Keratinocyte (primary cell): ENCODE data around the gene MYRIP. TPM values are rescaled to one million over a fixed set of nuclear protein-coding genes. Genes with fewer than 3 reads are reported as not detected.

Experiments
- DNase-seq: peaks from one replicate; pipeline ENCODE4 v3.0.0-alpha.2; 2011; ENCODE audit warnings: low read depth, missing footprints, low spot score
- FAIRE-seq: peaks from 2 replicates; lab custom pipeline; 2011; peaks lifted over from hg19 to GRCh38; lab: Jason Lieb, UNC
- H2AFZ ChIP-seq: 2 replicates; pipeline ENCODE4 v1.6.0; 2012; ENCODE audit warnings: low read length, control low read depth, inconsistent platforms; ENCODE audit not compliant: control insufficient read depth
- H3K27ac ChIP-seq: 2 replicates; pipeline ENCODE4 v1.5.1; 2011; ENCODE audit warnings: low read length; ENCODE audit not compliant: control insufficient read depth, insufficient read depth
- H3K27me3 ChIP-seq: 3 replicates; pipeline ENCODE4 v1.6.0; 2011; ENCODE audit warnings: low read length; ENCODE audit not compliant: control insufficient read depth, insufficient read depth; ENCODE audit errors: extremely low read depth
- H3K36me3 ChIP-seq, 2 experiments: 2 replicates in 1 of 2; 3 replicates in 1 of 2; pipeline ENCODE4 v1.5.1; 2011; ENCODE audit warnings: low read length in 2 of 2, mild to moderate bottlenecking in 1 of 2; ENCODE audit not compliant: control insufficient read depth in 2 of 2, insufficient read depth in 2 of 2; ENCODE audit errors: extremely low read depth in 1 of 2
- H3K4me1 ChIP-seq: 3 replicates; pipeline ENCODE4 v1.5.1; 2011; ENCODE audit warnings: low read length; ENCODE audit not compliant: control insufficient read depth, insufficient read depth; ENCODE audit errors: extremely low read depth
- H3K4me2 ChIP-seq: 3 replicates; pipeline ENCODE4 v1.6.0; 2011; ENCODE audit warnings: low read depth, low read length; ENCODE audit not compliant: control insufficient read depth, insufficient read depth; ENCODE audit errors: extremely low read depth
- H3K4me3 ChIP-seq, 3 experiments: fragments of 200-600 bp in 1 of 3; sonication (generic) in 1 of 3; 2 replicates in 2 of 3; 3 replicates in 1 of 3; pipeline ENCODE4 v1.5.1; 2011 to 2016; ENCODE audit warnings: low read length in 3 of 3, mild to moderate bottlenecking in 3 of 3, control low read depth in 2 of 3, inconsistent platforms in 1 of 3, low read depth in 1 of 3, mixed read lengths in 1 of 3, mixed run types in 1 of 3, moderate library complexity in 1 of 3; ENCODE audit not compliant: control insufficient read depth in 2 of 3, insufficient read depth in 2 of 3; ENCODE audit errors: extremely low read depth in 1 of 3
- H3K79me2 ChIP-seq: 2 replicates; pipeline ENCODE4 v1.6.0; 2012; ENCODE audit warnings: low read length; ENCODE audit not compliant: control insufficient read depth, insufficient read depth
- H3K9ac ChIP-seq: 3 replicates; pipeline ENCODE4 v1.6.0; 2011; ENCODE audit warnings: low read length; ENCODE audit not compliant: control insufficient read depth, insufficient read depth; ENCODE audit errors: extremely low read depth
- H3K9me1 ChIP-seq: 3 replicates; pipeline ENCODE4 v1.6.0; 2011; ENCODE audit warnings: low read length; ENCODE audit not compliant: control insufficient read depth, insufficient read depth; ENCODE audit errors: extremely low read depth
- H3K9me3 ChIP-seq: 2 replicates; pipeline ENCODE4 v1.5.1; 2012; ENCODE audit warnings: low read depth, low read length; ENCODE audit not compliant: control insufficient read depth
- H4K20me1 ChIP-seq: 3 replicates; pipeline ENCODE4 v1.6.0; 2011; ENCODE audit warnings: low read length; ENCODE audit not compliant: control insufficient read depth, insufficient read depth; ENCODE audit errors: extremely low read depth
- EZH2 ChIP-seq: IDR thresholded peaks from one replicate; pipeline ENCODE4 v1.6.1; 2012; ENCODE audit warnings: inconsistent platforms, mild to moderate bottlenecking, low read length, moderate library complexity
- dilution Hi-C: fragments of 300-500 bp; cut with MboI; formaldehyde crosslinking; loops from one replicate; pipeline ENCODE4 v1.7.0; 2020; ENCODE audit warnings: low sequenced_read_pairs; ENCODE audit not compliant: extremely low pct_ligation_motif_present
- polyA plus RNA-seq, 5 experiments: library from polyadenylated mRNA; depleted of rRNA in 3 of 5; stranded (reverse) in 3 of 5; stranded (forward) in 1 of 5; unstranded in 1 of 5; fragments of >200 nt; gene quantifications; 1 replicate in 1 of 5; 2 replicates in 3 of 5; 3 replicates in 1 of 5; pipeline versions ENCODE4 v1.2.1 to v1.2.3, GENCODE V29; 2011 to 2012; ENCODE audit warnings: missing spikeins in 2 of 5, low read depth in 1 of 5, low replicate concordance in 1 of 5
- TF ChIP-seq, protein P1 (sequence below), 3 experiments: IDR thresholded peaks in 1 of 3; conservative IDR thresholded peaks in 1 of 3; optimal IDR thresholded peaks in 1 of 3; 2 replicates in 2 of 3; 3 replicates in 1 of 3; pipeline versions ENCODE3 to v1.5.1; 2011; ENCODE audit warnings: low read length in 3 of 3, mild to moderate bottlenecking in 3 of 3, moderate library complexity in 2 of 3, control low read depth in 1 of 3, inconsistent platforms in 1 of 3; ENCODE audit not compliant: insufficient read depth in 2 of 3; ENCODE audit errors: extremely low read depth in 1 of 3

The MYRIP gene
- polyA plus RNA-seq, 1 donor (not counting 4 experiments of a cell fraction or from before 2014, with no cell fraction given), result 0.01 TPM

DNA sequence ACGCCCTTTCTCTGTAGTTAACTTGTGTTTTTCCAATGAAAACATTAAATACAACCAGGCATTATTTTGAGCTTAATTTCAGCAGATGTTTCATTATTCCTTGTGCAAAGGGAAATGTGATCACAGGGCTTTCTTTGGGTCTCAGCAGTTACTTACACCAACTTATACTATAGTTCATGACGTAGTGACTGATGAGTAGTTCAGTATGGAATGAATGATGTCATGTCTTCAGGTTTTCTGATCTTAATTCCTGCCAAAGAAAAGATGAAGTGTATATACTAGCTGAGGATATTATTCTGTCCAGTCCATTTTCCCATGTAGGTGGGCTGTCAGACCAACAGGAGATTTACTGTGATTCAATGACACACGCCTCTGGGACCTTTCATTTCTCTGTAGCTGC, 61.3 kb downstream of the MYRIP start:
- no peaks in the 10 kb centered on the region for H3K9me3 ChIP-seq
- H3K4me2 ChIP-seq, result no peak overlapping the region
- no peaks in the 10 kb centered on the region for H3K9me1 ChIP-seq
- no peak overlapping the region for H3K4me3 ChIP-seq
- dilution Hi-C loops, result no loop called here
- H3K4me1 ChIP-seq, result no peaks in the 10 kb centered on the region
- H2AFZ ChIP-seq, result no peak overlapping the region
- H4K20me1 ChIP-seq, result no peaks in the 10 kb centered on the region
- no peak for TF ChIP-seq EZH2
- TF ChIP-seq, protein P1, sequence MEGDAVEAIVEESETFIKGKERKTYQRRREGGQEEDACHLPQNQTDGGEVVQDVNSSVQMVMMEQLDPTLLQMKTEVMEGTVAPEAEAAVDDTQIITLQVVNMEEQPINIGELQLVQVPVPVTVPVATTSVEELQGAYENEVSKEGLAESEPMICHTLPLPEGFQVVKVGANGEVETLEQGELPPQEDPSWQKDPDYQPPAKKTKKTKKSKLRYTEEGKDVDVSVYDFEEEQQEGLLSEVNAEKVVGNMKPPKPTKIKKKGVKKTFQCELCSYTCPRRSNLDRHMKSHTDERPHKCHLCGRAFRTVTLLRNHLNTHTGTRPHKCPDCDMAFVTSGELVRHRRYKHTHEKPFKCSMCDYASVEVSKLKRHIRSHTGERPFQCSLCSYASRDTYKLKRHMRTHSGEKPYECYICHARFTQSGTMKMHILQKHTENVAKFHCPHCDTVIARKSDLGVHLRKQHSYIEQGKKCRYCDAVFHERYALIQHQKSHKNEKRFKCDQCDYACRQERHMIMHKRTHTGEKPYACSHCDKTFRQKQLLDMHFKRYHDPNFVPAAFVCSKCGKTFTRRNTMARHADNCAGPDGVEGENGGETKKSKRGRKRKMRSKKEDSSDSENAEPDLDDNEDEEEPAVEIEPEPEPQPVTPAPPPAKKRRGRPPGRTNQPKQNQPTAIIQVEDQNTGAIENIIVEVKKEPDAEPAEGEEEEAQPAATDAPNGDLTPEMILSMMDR (optimal IDR thresholded peaks at IDR 0.05 in 1 of 3, IDR thresholded peaks at IDR 0.05 in 1 of 3, conservative IDR thresholded peaks at IDR 0.05 in 1 of 3; ENCODE audit: extremely low read depth in 1 of 3, insufficient read depth in 2 of 3, low read length in 3 of 3), result no peak
- no peaks in the 10 kb centered on the region for H3K79me2 ChIP-seq
- H3K9ac ChIP-seq, result no peak overlapping the region
- H3K27me3 ChIP-seq, result no peaks in the 10 kb centered on the region
- no peak overlapping the region for H3K27ac ChIP-seq
- no peak for FAIRE-seq
- no peak for DNase-seq
- H3K36me3 ChIP-seq, result no peaks in the 10 kb centered on the region

- Histone ChIP-seq H3K36me3 (no peaks in the 10 kb centered on the region), H3K27me3 (no peaks in the 10 kb centered on the region), H3K27ac (no peak overlapping the region), H3K4me2 (no peak overlapping the region), H3K4me1 (no peaks in the 10 kb centered on the region), H4K20me1 (no peaks in the 10 kb centered on the region), H3K79me2 (no peaks in the 10 kb centered on the region), H3K4me3 (no peak overlapping the region), H2AFZ (no peak overlapping the region), H3K9ac (no peak overlapping the region), H3K9me1 (no peaks in the 10 kb centered on the region), H3K9me3 (no peaks in the 10 kb centered on the region)
- dilution Hi-C loops, result no loop called here
- FAIRE-seq (no peak), DNase-seq (no peak)
- TF ChIP-seq, protein P1 (optimal IDR thresholded peaks at IDR 0.05 in 1 of 3, IDR thresholded peaks at IDR 0.05 in 1 of 3, conservative IDR thresholded peaks at IDR 0.05 in 1 of 3; ENCODE audit: extremely low read depth in 1 of 3, insufficient read depth in 2 of 3, low read length in 3 of 3), result no peak
- no peak for TF ChIP-seq EZH2
Observed at GRCh38 chr3:39879581-39879980, 70.2 kb downstream of the MYRIP start.
